Anterior cingulate cortex (tissue), 58 donors: ENCODE results near the gene CKMT2.

Experiments used
- DNase-seq, 58 donors: peaks; one replicate each; lab custom pipeline; 2025; lab: John Stamatoyannopoulos, UW

CKMT2 gene

GRCh38 chr5:81300921-81301270, 67.8 kb downstream of the CKMT2 start:
- no peak for DNase-seq

- peak; percentile 54 to 95 (median 88) for DNase-seq
These were observed 68.3 kb downstream of the CKMT2 start, which contains the start of gene ZCCHC9 for GRCh38 chr5:81301271-81302015. ZCCHC9 (plus strand) TSS chr5:81301587; CDS start chr5:81304758, 3,171 bp downstream.

- DNase-seq: no peak
These were observed 69.5 kb downstream of the CKMT2 start for GRCh38 chr5:81302596-81302995.

- DNase-seq: no peak
These were observed 70.4 kb downstream of the CKMT2 start for GRCh38 chr5:81303563-81303962.

GRCh38 chr5:81305785-81306184, 72.7 kb downstream of the CKMT2 start:
- no peak for DNase-seq

GRCh38 chr5:81308836-81309235, 75.7 kb downstream of the CKMT2 start:
- no peak for DNase-seq

- DNase-seq: no peak
These were observed 77.4 kb downstream of the CKMT2 start for GRCh38 chr5:81310402-81311063.

- DNase-seq: no peak
These were observed 80.2 kb downstream of the CKMT2 start for GRCh38 chr5:81313278-81313677.

GRCh38 chr5:81313686-81314085, 80.6 kb downstream of the CKMT2 start:
- DNase-seq: peak in 1 of 58 donors; percentile 1

- DNase-seq: no peak
These were observed 81.5 kb downstream of the CKMT2 start for GRCh38 chr5:81314581-81314980.

- DNase-seq: no peak
These were observed 82.2 kb downstream of the CKMT2 start for GRCh38 chr5:81315336-81315735.

GRCh38 chr5:81315830-81316229, 82.7 kb downstream of the CKMT2 start:
- DNase-seq: no peak
